CD4-positive, alpha-beta memory T cell (primary cell): ENCODE data around the gene SMS. TPM values are rescaled to one million over a fixed set of nuclear protein-coding genes. Genes with fewer than 3 reads are reported as not detected.
A peak's percentile ranks its signal among the peaks of the same experiment; 100 is the strongest.

Experiments used
- CTCF ChIA-PET: fragments of 350-600 bp; sonication (Branson Sonifier 250); formaldehyde crosslinking; loops from one replicate; lab custom pipeline; 2021; ENCODE audit warnings: inconsistent platforms; ENCODE audit not compliant: partially characterized antibody; lab: Charles Lee
- POLR2A ChIA-PET: fragments of 350-600 bp; sonication (Branson Sonifier 250); formaldehyde crosslinking; loops from one replicate; lab custom pipeline; 2021; ENCODE audit not compliant: partially characterized antibody; lab: Charles Lee
- DNase-seq, 5 donors: peaks; one replicate each; pipeline versions ENCODE4 v3.0.0 to v3.0.0-alpha.2; 2020 to 2022; ENCODE audit warnings: mixed read lengths in 1 of 5
- H3K27ac ChIP-seq: one replicate; pipeline ENCODE4 v1.7.0; 2013; ENCODE audit warnings: low read depth, low read length
- H3K27me3 ChIP-seq: 2 replicates; pipeline ENCODE4 v1.7.0; 2013; ENCODE audit warnings: mild to moderate bottlenecking, low read length, moderate library complexity; ENCODE audit not compliant: insufficient read depth
- H3K36me3 ChIP-seq: 2 replicates; pipeline ENCODE4 v1.7.0; 2013; ENCODE audit warnings: mild to moderate bottlenecking, low read length, moderate library complexity; ENCODE audit not compliant: insufficient read depth
- H3K4me1 ChIP-seq: 2 replicates; pipeline ENCODE4 v1.7.0; 2013; ENCODE audit warnings: mild to moderate bottlenecking, low read length, moderate library complexity; ENCODE audit not compliant: insufficient read depth
- H3K4me3 ChIP-seq, 2 donors: one replicate each; pipeline ENCODE4 v1.7.0; 2013; ENCODE audit warnings: low read length in 2 of 2, mild to moderate bottlenecking in 1 of 2
- H3K9me3 ChIP-seq, 2 donors: one replicate each; pipeline ENCODE4 v1.7.0; 2013; ENCODE audit warnings: low read length in 2 of 2, control low read depth in 1 of 2; ENCODE audit not compliant: control insufficient read depth in 1 of 2
- H3K27ac Mint-ChIP-seq, 7 donors: one replicate each; pipeline ENCODE4 v1.8.0; 2020 to 2021; ENCODE audit warnings: mixed read lengths in 7 of 7, mild to moderate bottlenecking in 6 of 7, inconsistent platforms in 3 of 7, moderate library complexity in 3 of 7
- H3K27me3 Mint-ChIP-seq, 2 donors: one replicate each; pipeline ENCODE4 v1.8.0; 2020 to 2021; ENCODE audit warnings: mixed read lengths in 2 of 2
- H3K36me3 Mint-ChIP-seq, 2 donors: one replicate each; pipeline ENCODE4 v1.8.0; 2020 to 2021; ENCODE audit warnings: mixed read lengths in 2 of 2, inconsistent platforms in 1 of 2, mild to moderate bottlenecking in 1 of 2
- H3K4me1 Mint-ChIP-seq, 4 donors: one replicate each; pipeline ENCODE4 v1.8.0; 2020 to 2021; ENCODE audit warnings: mixed read lengths in 4 of 4, mild to moderate bottlenecking in 1 of 4
- H3K4me3 Mint-ChIP-seq, 8 donors: one replicate each; pipeline ENCODE4 v1.8.0; 2020 to 2021; ENCODE audit warnings: mixed read lengths in 8 of 8, mild to moderate bottlenecking in 7 of 8, moderate library complexity in 6 of 8, inconsistent platforms in 3 of 8
- H3K9me3 Mint-ChIP-seq, 8 donors: one replicate each; pipeline ENCODE4 v1.8.0; 2020 to 2021; ENCODE audit warnings: mixed read lengths in 8 of 8, mild to moderate bottlenecking in 5 of 8, inconsistent platforms in 3 of 8, moderate library complexity in 1 of 8
- intact Hi-C: fragments of 100-400 bp; cut with micrococcal nuclease; formaldehyde crosslinking; loops from one replicate; pipeline ENCODE4 v1.15.1; 2023
- polyA plus RNA-seq, 2 donors: library from polyadenylated mRNA; unstranded; fragments of 300-500 nt; fragmentation: Illumina TruSeq; gene quantifications; one replicate each; pipeline ENCODE4 v1.2.3, GENCODE V29; 2021
- total RNA-seq, 2 experiments: library from RNA; stranded (reverse); gene quantifications; one replicate each; pipeline ENCODE4 v1.2.3, GENCODE V29; 2021

The SMS gene
- total and polyA plus RNA-seq, 4 experiments from 2014 or later = 28.0 to 74.7 (median 39.8) TPM

DNA sequence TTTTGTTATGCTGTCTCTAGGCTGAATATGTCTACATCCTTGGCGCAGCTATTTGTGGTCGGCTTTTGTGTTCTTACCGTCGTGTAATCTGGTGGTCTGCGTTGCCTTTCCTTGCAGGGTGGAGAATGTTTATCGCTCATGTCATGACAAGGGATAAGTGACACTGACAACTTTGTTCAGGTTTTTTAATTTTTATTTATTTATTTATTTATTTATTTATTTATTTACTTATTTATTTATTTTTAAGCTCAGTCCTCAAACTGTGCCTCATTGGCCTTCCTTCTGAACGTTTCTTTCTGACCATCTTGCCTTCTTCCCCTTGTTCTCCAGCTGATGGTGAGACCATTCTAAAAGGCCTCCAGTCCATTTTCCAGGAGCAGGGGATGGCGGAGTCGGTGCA, 26.4 kb downstream of the SMS start:
- POLR2A ChIA-PET = no interaction called here
- peaks cover 0 to 8% of the 10 kb centered on the region in 2 donors for H3K36me3 Mint-ChIP-seq

DNA sequence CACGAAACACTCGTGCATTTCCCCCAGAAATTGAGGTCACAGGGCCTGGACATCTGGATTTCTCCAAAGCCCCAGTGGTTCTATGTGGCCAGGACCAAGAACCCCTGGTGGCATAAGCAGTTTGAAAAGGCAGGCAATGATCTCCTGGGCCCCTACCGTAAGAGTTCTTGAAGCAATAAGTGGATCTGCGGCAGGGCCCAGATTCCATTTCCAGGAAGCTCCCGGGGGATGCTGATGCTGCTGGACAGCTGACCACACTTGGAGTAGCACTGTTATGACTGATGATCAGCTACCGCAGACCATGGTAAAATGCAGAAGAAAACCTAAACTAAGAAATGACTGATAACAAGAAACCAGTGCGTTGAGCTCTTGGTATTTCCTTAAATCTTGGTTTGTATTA, 27.8 kb downstream of the SMS start:
- ChIA-PET POLR2A (interaction anchor here (1.4 kb wide), 1 partner anchor 17 kb away, joined by 3 read pairs; no protein-coding TSS in a partner anchor), CTCF (interaction anchor here (1.2 kb wide), 1 partner anchor 17 kb away, joined by 3 read pairs; no protein-coding TSS in a partner anchor)
- Mint-ChIP-seq H3K27ac (peak overlapping the region in 1 of 7 donors; percentile 50), H3K4me3 (no peak overlapping the region), H3K9me3 (no peaks in the 10 kb centered on the region), H3K27me3 (no peaks in the 10 kb centered on the region), H3K4me1 (peaks cover 7 to 25% (median 13%) of the 10 kb centered on the region in 4 donors), H3K36me3 (peaks cover 0 to 11% of the 10 kb centered on the region in 2 donors)
- Histone ChIP-seq H3K27me3 (no peaks in the 10 kb centered on the region), H3K36me3 (no peaks in the 10 kb centered on the region), H3K9me3 (no peaks in the 10 kb centered on the region), H3K4me3 (no peak overlapping the region), H3K27ac (no peak overlapping the region), H3K4me1 (peaks cover 9% of the 10 kb centered on the region)
- DNase-seq = no peak
- intact Hi-C loops = no loop called here

More for the DNA sequence above, 26.4 kb downstream of the SMS start:
- no peak for DNase-seq
- no peak overlapping the region for H3K4me3 Mint-ChIP-seq
- no peak overlapping the region for H3K27ac Mint-ChIP-seq
- H3K27ac ChIP-seq = no peak overlapping the region
- peaks cover 2 to 13% (median 5%) of the 10 kb centered on the region in 4 donors for H3K4me1 Mint-ChIP-seq
- intact Hi-C loops = no loop called here
- CTCF ChIA-PET = interaction anchor here (1.3 kb wide), 1 partner anchor 18 kb away, joined by 4 read pairs; no protein-coding TSS in a partner anchor
- H3K27me3 Mint-ChIP-seq = no peaks in the 10 kb centered on the region
- no peak overlapping the region for H3K4me3 ChIP-seq
- H3K9me3 Mint-ChIP-seq = no peaks in the 10 kb centered on the region
- H3K36me3 ChIP-seq = no peaks in the 10 kb centered on the region
- peaks cover under 1% of the 10 kb centered on the region for H3K4me1 ChIP-seq
- H3K27me3 ChIP-seq = no peaks in the 10 kb centered on the region
- no peaks in the 10 kb centered on the region for H3K9me3 ChIP-seq

DNA sequence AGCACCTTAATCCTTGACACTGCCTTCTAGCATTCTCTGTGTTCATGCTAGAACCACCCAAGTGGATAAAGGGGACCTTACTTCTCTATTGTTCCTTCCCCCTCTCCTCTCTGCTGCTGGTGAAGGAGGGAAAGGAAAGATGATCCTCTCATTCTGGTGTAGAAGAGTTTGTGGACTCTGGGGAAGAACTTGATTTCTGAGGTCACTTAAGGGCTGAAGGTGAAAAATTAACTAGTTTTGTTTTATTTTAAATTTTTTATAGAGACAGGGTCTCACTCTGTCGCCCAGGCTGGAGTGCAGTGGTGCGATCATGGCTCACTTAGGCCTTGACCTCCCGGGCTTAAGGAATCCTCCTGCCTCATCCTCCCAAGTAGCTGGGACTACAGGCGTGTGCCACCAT, 29.8 kb downstream of the SMS start:
- Histone ChIP-seq H3K9me3 (no peaks in the 10 kb centered on the region), H3K27me3 (no peaks in the 10 kb centered on the region), H3K4me3 (no peak overlapping the region), H3K27ac (no peak overlapping the region), H3K36me3 (no peaks in the 10 kb centered on the region), H3K4me1 (peaks cover 23% of the 10 kb centered on the region)
- peak overlapping the region in 1 of 7 donors; percentile 11 for H3K27ac Mint-ChIP-seq
- H3K9me3 Mint-ChIP-seq = no peaks in the 10 kb centered on the region
- H3K4me3 Mint-ChIP-seq = no peak overlapping the region
- intact Hi-C loops = no loop called here
- CTCF ChIA-PET = no interaction called here
- POLR2A ChIA-PET = no interaction called here
- H3K27me3 Mint-ChIP-seq = no peaks in the 10 kb centered on the region
- DNase-seq = no peak
- peaks cover 18 to 38% (median 25%) of the 10 kb centered on the region in 4 donors for H3K4me1 Mint-ChIP-seq
- H3K36me3 Mint-ChIP-seq = peaks cover 0 to 15% of the 10 kb centered on the region in 2 donors

- H3K9me3 Mint-ChIP-seq = no peaks in the 10 kb centered on the region
- no peaks in the 10 kb centered on the region for H3K27me3 ChIP-seq
- DNase-seq = no peak
- no peaks in the 10 kb centered on the region for H3K27me3 Mint-ChIP-seq
- H3K4me1 ChIP-seq = peaks cover 23% of the 10 kb centered on the region
- peaks cover 17 to 34% (median 26%) of the 10 kb centered on the region in 4 donors for H3K4me1 Mint-ChIP-seq
- peaks cover 0 to 15% of the 10 kb centered on the region in 2 donors for H3K36me3 Mint-ChIP-seq
- no peaks in the 10 kb centered on the region for H3K9me3 ChIP-seq
- intact Hi-C loops = no loop called here
- H3K27ac Mint-ChIP-seq = peak overlapping the region; percentile 64 to 96 (median 93)
- peak overlapping the region; percentile 28 for H3K27ac ChIP-seq
- H3K4me3 ChIP-seq = no peak overlapping the region
- POLR2A ChIA-PET = interaction anchor here (0.7 to 2.8 kb wide), 3 partner anchors 9 to 133 kb away, joined by 3 to 8 read pairs (median 4); partner anchors contain the start of gene MBTPS2
- CTCF ChIA-PET = interaction anchor here (1.2 to 3.9 kb wide), 4 partner anchors 13 to 164 kb away, joined by 3 to 35 read pairs (median 5); no protein-coding TSS in a partner anchor
- H3K36me3 ChIP-seq = no peaks in the 10 kb centered on the region
- H3K4me3 Mint-ChIP-seq = no peak overlapping the region
Measured at GRCh38 chrX:21972046-21972445, 31.5 kb downstream of the SMS start.

DNA sequence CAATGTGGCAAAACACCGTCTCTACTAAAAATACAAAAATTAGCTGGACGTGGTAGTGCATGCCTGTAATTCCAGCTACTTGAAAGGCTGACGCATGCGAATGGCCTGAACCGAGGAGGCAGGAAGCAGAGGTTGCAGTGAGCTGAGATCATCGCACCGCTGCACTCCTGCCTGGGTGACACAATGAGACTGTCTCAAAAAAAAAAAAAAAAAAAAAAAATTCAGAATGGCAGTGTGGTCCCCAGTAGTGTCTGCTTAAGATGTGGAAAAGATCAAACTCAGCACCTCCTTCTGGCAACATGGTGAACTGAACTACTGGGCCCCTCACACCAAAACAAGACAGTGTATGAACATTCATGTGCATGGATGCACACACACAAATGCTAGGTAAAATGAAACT, 32.2 kb downstream of the SMS start:
- Histone ChIP-seq H3K27ac (peak overlapping the region; percentile 57), H3K4me3 (no peak overlapping the region), H3K9me3 (no peaks in the 10 kb centered on the region), H3K4me1 (peaks cover 23% of the 10 kb centered on the region), H3K36me3 (no peaks in the 10 kb centered on the region), H3K27me3 (no peaks in the 10 kb centered on the region)
- ChIA-PET POLR2A (interaction anchor here (0.7 to 3.4 kb wide), 4 partner anchors 10 to 133 kb away, joined by 3 to 23 read pairs (median 6); partner anchors contain the start of gene MBTPS2), CTCF (interaction anchor here (0.8 to 3.9 kb wide), 7 partner anchors 12 to 1445 kb away, joined by 3 to 35 read pairs (median 3); no protein-coding TSS in a partner anchor)
- peaks cover 17 to 34% (median 26%) of the 10 kb centered on the region in 4 donors for H3K4me1 Mint-ChIP-seq
- peaks cover 4 to 18% of the 10 kb centered on the region in 2 donors for H3K36me3 Mint-ChIP-seq
- H3K27ac Mint-ChIP-seq = peak overlapping the region; percentile 64 to 96 (median 93)
- peak; percentile 38 to 69 (median 59) for DNase-seq
- peak overlapping the region; percentile 33 to 81 (median 70) for H3K4me3 Mint-ChIP-seq
- no peaks in the 10 kb centered on the region for H3K27me3 Mint-ChIP-seq
- H3K9me3 Mint-ChIP-seq = no peaks in the 10 kb centered on the region
- intact Hi-C loops = no loop called here

GRCh38 chrX:21973321-21974010, 33.0 kb downstream of the SMS start:
- peak overlapping the region; percentile 85 to 99 (median 94) for H3K27ac Mint-ChIP-seq
- Histone ChIP-seq H3K27ac (peak overlapping the region; percentile 57), H3K4me3 (peak overlapping the region in 1 of 2 donors; percentile 37), H3K36me3 (peaks cover under 1% of the 10 kb centered on the region), H3K27me3 (no peaks in the 10 kb centered on the region), H3K4me1 (peaks cover 23% of the 10 kb centered on the region), H3K9me3 (no peaks in the 10 kb centered on the region)
- H3K4me3 Mint-ChIP-seq = peak overlapping the region; percentile 77 to 86 (median 80)
- H3K27me3 Mint-ChIP-seq = no peaks in the 10 kb centered on the region
- DNase-seq = no peak
- intact Hi-C loops = no loop called here
- POLR2A ChIA-PET = interaction anchor here (1.1 to 3.4 kb wide), 3 partner anchors 11 to 134 kb away, joined by 4 to 23 read pairs (median 8); partner anchors contain the start of genes MBTPS2 and SMS
- H3K9me3 Mint-ChIP-seq = no peaks in the 10 kb centered on the region
- CTCF ChIA-PET = interaction anchor here (0.8 to 3.9 kb wide), 6 partner anchors 11 to 1446 kb away, joined by 3 to 35 read pairs (median 4); no protein-coding TSS in a partner anchor
- H3K4me1 Mint-ChIP-seq = peaks cover 17 to 34% (median 26%) of the 10 kb centered on the region in 4 donors
- H3K36me3 Mint-ChIP-seq = peaks cover 7 to 23% of the 10 kb centered on the region in 2 donors

- POLR2A ChIA-PET = interaction anchor here (1.1 to 3.4 kb wide), 3 partner anchors 11 to 135 kb away, joined by 4 to 23 read pairs (median 8); partner anchors contain the start of genes MBTPS2 and SMS
- intact Hi-C loops = no loop called here
Measured at GRCh38 chrX:21974011-21974385, 33.5 kb downstream of the SMS start.

More at GRCh38 chrX:21974011-21974385, 33.5 kb downstream of the SMS start:
- no peaks in the 10 kb centered on the region for H3K9me3 Mint-ChIP-seq
- no peaks in the 10 kb centered on the region for H3K9me3 ChIP-seq
- peak overlapping the region; percentile 57 for H3K27ac ChIP-seq
- H3K36me3 ChIP-seq = peaks cover 3% of the 10 kb centered on the region
- peak overlapping the region in 1 of 2 donors; percentile 37 for H3K4me3 ChIP-seq
- no peaks in the 10 kb centered on the region for H3K27me3 Mint-ChIP-seq
- CTCF ChIA-PET = interaction anchor here (1.0 to 3.9 kb wide), 3 partner anchors 11 to 95 kb away, joined by 3 to 35 read pairs (median 4); no protein-coding TSS in a partner anchor
- peaks cover 17 to 34% (median 26%) of the 10 kb centered on the region in 4 donors for H3K4me1 Mint-ChIP-seq
- H3K27me3 ChIP-seq = no peaks in the 10 kb centered on the region
- peak overlapping the region; percentile 77 to 86 (median 80) for H3K4me3 Mint-ChIP-seq
- H3K27ac Mint-ChIP-seq = peak overlapping the region; percentile 85 to 99 (median 94)
- H3K4me1 ChIP-seq = peaks cover 23% of the 10 kb centered on the region
- peaks cover 7 to 24% of the 10 kb centered on the region in 2 donors for H3K36me3 Mint-ChIP-seq
- peak in 4 of 5 donors; percentile 12 to 34 (median 18) for DNase-seq
